SK-N-SH (cell line): ENCODE measurements around the gene ASCC3. TPM values are rescaled to one million over a fixed set of nuclear protein-coding genes. Genes with fewer than 3 reads are reported as not detected.

ENCODE experiments used
- CTCF ChIA-PET: fragments of 300-600, 350-600 bp; formaldehyde crosslinking; extraction: SDS; loops from one replicate; lab custom pipeline; 2021; lab: Yijun Ruan, JAX
- POLR2A ChIA-PET: fragments of 350-600 bp; sonication (Branson Sonifier 250); formaldehyde crosslinking; extraction: SDS; loops from one replicate; lab custom pipeline; 2020; ENCODE audit warnings: antibody characterized with exemption, inconsistent platforms; lab: Yijun Ruan, JAX
- DNase-seq: peaks from one replicate; pipeline ENCODE4 v3.0.0; 2012
- H2AFZ ChIP-seq: fragments of 200-600 bp; sonication (generic); 2 replicates; pipeline ENCODE4 v1.8.1; 2016; ENCODE audit warnings: antibody characterized with exemption, mild to moderate bottlenecking, low read depth
- H3F3A ChIP-seq: fragments of 200-600 bp; sonication (generic); replicated peaks from 2 replicates; pipeline ENCODE3; 2016; ENCODE audit warnings: antibody characterized with exemption, mild to moderate bottlenecking; ENCODE audit not compliant: insufficient read depth
- H3K27ac ChIP-seq, 2 experiments: fragments of 200-500 bp in 1 of 2; fragments of 200-600 bp in 1 of 2; sonication (Bioruptor generic) in 1 of 2; sonication (generic), shearing (Covaris generic) in 1 of 2; 2 replicates each; pipeline versions ENCODE4 v1.5.1 to v1.6.1; 2014 to 2016; ENCODE audit warnings: low read depth in 2 of 2, inconsistent platforms in 1 of 2, low read length in 1 of 2, mild to moderate bottlenecking in 1 of 2, mixed read lengths in 1 of 2
- H3K27me3 ChIP-seq: fragments of 200-600 bp; sonication (generic), shearing (Covaris generic); 2 replicates; pipeline ENCODE4 v1.6.1; 2016; ENCODE audit warnings: mixed run types; ENCODE audit not compliant: insufficient read depth
- H3K36me3 ChIP-seq, 2 experiments: fragments of 200-500 bp in 1 of 2; fragments of 200-600 bp in 1 of 2; sonication (Bioruptor generic) in 1 of 2; sonication (generic) in 1 of 2; replicated peaks in 1 of 2; 2 replicates each; pipeline versions ENCODE3 to v1.5.1; 2014 to 2016; ENCODE audit warnings: low read length in 1 of 2, mild to moderate bottlenecking in 1 of 2; ENCODE audit not compliant: insufficient read depth in 2 of 2, control insufficient read depth in 1 of 2
- H3K4me1 ChIP-seq, 2 experiments: fragments of 200-500 bp in 1 of 2; fragments of 200-600 bp in 1 of 2; sonication (Bioruptor generic) in 1 of 2; sonication (generic), shearing (Covaris generic) in 1 of 2; 2 replicates each; pipeline versions ENCODE4 v1.5.1 to v1.6.1; 2014 to 2016; ENCODE audit warnings: low read depth in 1 of 2, low read length in 1 of 2, mixed run types in 1 of 2; ENCODE audit not compliant: insufficient read depth in 2 of 2, control insufficient read depth in 1 of 2
- H3K4me2 ChIP-seq: fragments of 200-600 bp; sonication (generic), shearing (Covaris generic); 2 replicates; pipeline ENCODE4 v1.6.1; 2017; ENCODE audit warnings: mixed run types
- H3K4me3 ChIP-seq, 2 experiments: fragments of 200-500 bp in 1 of 2; fragments of 200-600 bp in 1 of 2; sonication (Bioruptor generic) in 1 of 2; sonication (generic), shearing (Covaris generic) in 1 of 2; 2 replicates each; pipeline versions ENCODE4 v1.5.1 to v1.8.1; 2014 to 2016; ENCODE audit warnings: low read depth in 2 of 2, inconsistent platforms in 1 of 2, low read length in 1 of 2, mild to moderate bottlenecking in 1 of 2, mixed read lengths in 1 of 2, moderate library complexity in 1 of 2
- H3K79me2 ChIP-seq: fragments of 200-600 bp; sonication (generic); 2 replicates; pipeline ENCODE4 v1.8.1; 2017; ENCODE audit warnings: mild to moderate bottlenecking; ENCODE audit not compliant: insufficient read depth
- H3K9ac ChIP-seq: fragments of 200-600 bp; sonication (generic); 2 replicates; pipeline ENCODE4 v1.6.1; 2017; ENCODE audit warnings: mixed run types
- H3K9me2 ChIP-seq: fragments of 200-600 bp; sonication (generic); 2 replicates; pipeline ENCODE4 v1.6.1; 2017; ENCODE audit warnings: mixed run types
- H3K9me3 ChIP-seq: fragments of 200-600 bp; sonication (generic); 2 replicates; pipeline ENCODE4 v1.6.1; 2017; ENCODE audit warnings: mixed run types, mild to moderate bottlenecking, moderate library complexity
- H4K20me1 ChIP-seq: fragments of 200-600 bp; sonication (generic); 2 replicates; pipeline ENCODE4 v1.6.1; 2017; ENCODE audit warnings: mild to moderate bottlenecking, mixed run types; ENCODE audit not compliant: insufficient read depth
- CHD2 ChIP-seq: fragments of 150-350 bp; IDR thresholded peaks from 2 replicates; pipeline ENCODE4 v1.6.1; 2018; ENCODE audit warnings: low read length; ENCODE audit not compliant: partially characterized antibody
- ELF1 ChIP-seq: IDR thresholded peaks from 2 replicates; pipeline ENCODE4 v1.4.0; 2012
- EP300 ChIP-seq, 2 experiments: IDR thresholded peaks; 2 replicates each; pipeline versions ENCODE4 v1.4.0 to v1.6.1; 2012; ENCODE audit warnings: borderline replicate concordance in 1 of 2, low read depth in 1 of 2, low read length in 1 of 2
- EZH2phosphoT487 ChIP-seq: fragments of 200-600 bp; sonication (generic); IDR thresholded peaks from 2 replicates; pipeline ENCODE4 v1.6.1; 2017; ENCODE audit warnings: low read depth, mixed run types, mild to moderate bottlenecking, antibody characterized with exemption, moderate library complexity, borderline replicate concordance
- FOSL2 ChIP-seq: IDR thresholded peaks from 2 replicates; pipeline ENCODE4 v1.4.0; 2012; ENCODE audit warnings: low read depth, mild to moderate bottlenecking, moderate library complexity, borderline replicate concordance
- FOXJ3 ChIP-seq: sonication (generic); formaldehyde crosslinking; IDR thresholded peaks from 2 replicates; pipeline ENCODE4 v1.5.1; 2020; ENCODE audit warnings: mild to moderate bottlenecking, missing genetic modification reagents
- FOXM1 ChIP-seq: IDR thresholded peaks from 2 replicates; pipeline ENCODE4 v1.4.0; 2012; ENCODE audit warnings: low read depth, mild to moderate bottlenecking
- GABPA ChIP-seq: IDR thresholded peaks from 2 replicates; pipeline ENCODE4 v1.4.0; 2012; ENCODE audit warnings: low read depth, mild to moderate bottlenecking
- MXI1 ChIP-seq: IDR thresholded peaks from 2 replicates; pipeline ENCODE4 v1.6.1; 2012; ENCODE audit warnings: mild to moderate bottlenecking, low read depth, low read length, improper control_type of control experiment
- NFIC ChIP-seq: IDR thresholded peaks from 2 replicates; pipeline ENCODE4 v1.4.0; 2012; ENCODE audit warnings: borderline replicate concordance
- REST ChIP-seq: IDR thresholded peaks from 2 replicates; pipeline ENCODE4 v1.6.1; 2012; ENCODE audit warnings: mild to moderate bottlenecking, low read depth, low read length, moderate library complexity
- RXRA ChIP-seq: IDR thresholded peaks from 2 replicates; pipeline ENCODE4 v1.4.0; 2012; ENCODE audit warnings: low read depth, mild to moderate bottlenecking, borderline replicate concordance
- USF1 ChIP-seq: IDR thresholded peaks from 2 replicates; pipeline ENCODE4 v1.4.0; 2012; ENCODE audit warnings: low read depth, borderline replicate concordance
- ZBTB33 ChIP-seq: IDR thresholded peaks from 2 replicates; pipeline ENCODE4 v1.4.0; 2012; ENCODE audit warnings: low read depth, borderline replicate concordance
- WGBS: methylation state at CpG from one replicate; pipeline ENCODE4 v1.1.6; 2017; ENCODE audit warnings: low lambda C conversion rate; 5-methylcytosine and 5-hydroxymethylcytosine counted together
- polyA plus RNA-seq, 3 experiments: library from polyadenylated mRNA; depleted of rRNA; stranded (reverse); fragments of >200 nt; gene quantifications; 2 replicates each; pipeline ENCODE4 v1.2.3, GENCODE V29; 2012

Gene ASCC3
- polyA plus RNA-seq, 1 of the 3 experiments (the other 2 are of a cell fraction): 17.9 TPM

- ChIA-PET POLR2A (no interaction called here), CTCF (no interaction called here)
- H3F3A ChIP-seq: no peaks in the 10 kb centered on the region
- no peak overlapping the region for H2AFZ ChIP-seq
- no peak overlapping the region for H3K4me3 ChIP-seq
- H3K9me3 ChIP-seq: no peaks in the 10 kb centered on the region
- no peaks in the 10 kb centered on the region for H3K36me3 ChIP-seq
- H3K79me2 ChIP-seq: no peaks in the 10 kb centered on the region
- H3K9ac ChIP-seq: no peak overlapping the region
- 57% methylated on average over 3 of the region's 3 CpGs for WGBS
- no peaks in the 10 kb centered on the region for H4K20me1 ChIP-seq
- H3K4me2 ChIP-seq: no peak overlapping the region
- H3K4me1 ChIP-seq: no peaks in the 10 kb centered on the region
- TF ChIP-seq GABPA (no peak), ELF1 (no peak), CHD2 (no peak), EZH2phosphoT487 (no peak), FOSL2 (no peak), MXI1 (no peak), NFIC (no peak), FOXM1 (no peak), USF1 (no peak), ZBTB33 (no peak), EP300 (IDR thresholded peaks at IDR 0.05; ENCODE audit: borderline replicate concordance in 1 of 2, low read depth in 1 of 2, low read length in 1 of 2) (no peak), RXRA (no peak), REST (no peak), FOXJ3 (CRISPR knock-in tag) (no peak)
- no peak for DNase-seq
- no peak overlapping the region for H3K27ac ChIP-seq
- H3K9me2 ChIP-seq: no peaks in the 10 kb centered on the region
- no peaks in the 10 kb centered on the region for H3K27me3 ChIP-seq
Observed at GRCh38 chr6:100923481-100924165, 42.5 kb upstream of the ASCC3 start.
